MCF 10A (cell line): ENCODE results near the gene GSK3B. TPM values are rescaled to one million over a fixed set of nuclear protein-coding genes. Genes with fewer than 3 reads are reported as not detected.

Source experiments
- BruUV-seq: library from RNA; stranded (reverse); fragments of 400-500 nt; replicated peaks from 2 replicates; lab custom pipeline; 2021; lab: Mats Ljungman, UMichigan
- CTCF ChIA-PET: fragments of 300-600 bp; sonication (Branson Sonifier 250); formaldehyde crosslinking; extraction: SDS; loops from one replicate; lab custom pipeline; 2021; ENCODE audit warnings: antibody characterized with exemption, inconsistent platforms; lab: Yijun Ruan, JAX
- POLR2A ChIA-PET: fragments of 300-600, 350-650 bp; sonication (Branson Sonifier 250); formaldehyde crosslinking; extraction: SDS; loops from one replicate; lab custom pipeline; 2020; ENCODE audit warnings: antibody characterized with exemption, inconsistent platforms; lab: Yijun Ruan, JAX
- DNase-seq: peaks from one replicate; pipeline ENCODE4 v3.0.0-alpha.2; 2018; ENCODE audit not compliant: unreplicated experiment
- H3K27ac Mint-ChIP-seq: one replicate; pipeline ENCODE4 v1.8.0; 2022; ENCODE audit warnings: mild to moderate bottlenecking, low read depth, mixed read lengths; ENCODE audit not compliant: unreplicated experiment
- H3K27me3 Mint-ChIP-seq: one replicate; pipeline ENCODE4 v1.8.0; 2022; ENCODE audit warnings: mixed read lengths; ENCODE audit not compliant: insufficient read depth, unreplicated experiment
- H3K36me3 Mint-ChIP-seq: one replicate; pipeline ENCODE4 v1.8.0; 2022; ENCODE audit warnings: mild to moderate bottlenecking, moderate library complexity, mixed read lengths; ENCODE audit not compliant: insufficient read depth, unreplicated experiment
- H3K4me1 Mint-ChIP-seq: one replicate; pipeline ENCODE4 v1.8.0; 2022; ENCODE audit warnings: mixed read lengths; ENCODE audit not compliant: insufficient read depth, unreplicated experiment
- H3K4me3 Mint-ChIP-seq: one replicate; pipeline ENCODE4 v1.8.0; 2022; ENCODE audit warnings: mild to moderate bottlenecking, moderate library complexity, mixed read lengths; ENCODE audit not compliant: unreplicated experiment
- H3K9me3 Mint-ChIP-seq: one replicate; pipeline ENCODE4 v1.8.0; 2022; ENCODE audit warnings: mixed read lengths; ENCODE audit not compliant: unreplicated experiment
- CTCF ChIP-seq: fragments of 200-600 bp; IDR thresholded peaks from one replicate; pipeline ENCODE4 v1.8.0; 2022; ENCODE audit warnings: antibody characterized with exemption, mild to moderate bottlenecking; ENCODE audit not compliant: unreplicated experiment
- intact Hi-C: fragments of 100-400 bp; cut with micrococcal nuclease; formaldehyde crosslinking; loops from 2 replicates; pipeline ENCODE4 v1.14.1; 2022
- total RNA-seq: library from RNA; stranded (reverse); gene quantifications from 2 replicates; pipeline ENCODE4 v1.2.3, GENCODE V29; 2022

The GSK3B gene
- total RNA-seq, 1 experiment from 2014 or later, result 71.5 TPM

GRCh38 chr3:119930286-119930685, 164.0 kb downstream of the GSK3B start:
- CTCF ChIA-PET, result interaction anchor here (0.6 kb wide), 1 partner anchor 224 kb away, joined by 3 read pairs; no protein-coding TSS in a partner anchor
- intact Hi-C loops, result no loop called here
- POLR2A ChIA-PET, result interaction anchor here (0.7 kb wide), 1 partner anchor 8 kb away, joined by 3 read pairs; no protein-coding TSS in a partner anchor

GRCh38 chr3:119927190-119927589, 167.1 kb downstream of the GSK3B start:
- DNase-seq, result no peak
- CTCF ChIA-PET, result no interaction called here
- Mint-ChIP-seq H3K36me3 (no peaks in the 10 kb centered on the region), H3K9me3 (no peaks in the 10 kb centered on the region), H3K27me3 (no peaks in the 10 kb centered on the region), H3K27ac (no peak overlapping the region), H3K4me3 (no peak overlapping the region), H3K4me1 (peaks cover 6% of the 10 kb centered on the region)
- TF ChIP-seq CTCF, result no peak
- POLR2A ChIA-PET, result interaction anchor here (0.6 kb wide), 1 partner anchor 276 kb away, joined by 3 read pairs; no protein-coding TSS in a partner anchor
- intact Hi-C loops, result no loop called here
- no TSS peak for BruUV-seq

More at GRCh38 chr3:119930286-119930685, 164.0 kb downstream of the GSK3B start:
- TF ChIP-seq CTCF, result no peak
- Mint-ChIP-seq H3K4me1 (no peaks in the 10 kb centered on the region), H3K4me3 (no peak overlapping the region), H3K36me3 (peaks cover 8% of the 10 kb centered on the region), H3K27ac (no peak overlapping the region), H3K9me3 (no peaks in the 10 kb centered on the region), H3K27me3 (no peaks in the 10 kb centered on the region)
- peak; percentile 14 for DNase-seq
- no TSS peak for BruUV-seq

GRCh38 chr3:119924111-119925094, 169.8 kb downstream of the GSK3B start:
- no peak for DNase-seq
- CTCF ChIA-PET, result interaction anchor here (0.6 to 1.2 kb wide), 4 partner anchors 13 to 363 kb away, joined by 3 to 4 read pairs (median 3); no protein-coding TSS in a partner anchor

More at GRCh38 chr3:119924111-119925094, 169.8 kb downstream of the GSK3B start:
- Mint-ChIP-seq H3K27ac (no peak overlapping the region), H3K9me3 (no peaks in the 10 kb centered on the region), H3K4me3 (no peak overlapping the region), H3K4me1 (peaks cover 6% of the 10 kb centered on the region), H3K27me3 (no peaks in the 10 kb centered on the region), H3K36me3 (peaks cover 5% of the 10 kb centered on the region)
- POLR2A ChIA-PET, result interaction anchor here (0.9 to 1.1 kb wide), 2 partner anchors 8 to 67 kb away, joined by 3 to 4 read pairs; no protein-coding TSS in a partner anchor
- intact Hi-C loops, result no loop called here
- BruUV-seq, result no TSS peak
- TF ChIP-seq CTCF, result no peak
